Measurements from ENCODE around the gene C11orf42.

DNA sequence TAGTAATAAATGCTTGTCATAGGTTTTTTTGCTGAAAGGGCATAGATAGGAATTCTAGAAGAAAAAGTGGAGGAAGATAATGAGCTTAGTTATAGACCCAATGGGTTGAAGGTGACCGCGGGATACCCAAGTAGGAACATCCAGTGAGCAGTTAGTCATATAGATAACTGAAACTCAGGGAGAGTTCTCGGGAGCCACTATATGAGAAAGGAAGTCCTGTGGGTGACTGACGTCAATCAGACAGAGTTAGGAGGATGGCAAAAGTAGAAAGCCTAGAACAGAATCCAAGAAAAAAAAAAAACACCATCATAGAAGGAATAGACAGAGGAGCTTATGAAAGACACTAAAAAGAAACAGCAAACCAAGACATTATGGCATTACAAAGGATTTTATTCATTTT is 31.9 kb downstream of the C11orf42 start:
- TF ChIP-seq, protein P1, sequence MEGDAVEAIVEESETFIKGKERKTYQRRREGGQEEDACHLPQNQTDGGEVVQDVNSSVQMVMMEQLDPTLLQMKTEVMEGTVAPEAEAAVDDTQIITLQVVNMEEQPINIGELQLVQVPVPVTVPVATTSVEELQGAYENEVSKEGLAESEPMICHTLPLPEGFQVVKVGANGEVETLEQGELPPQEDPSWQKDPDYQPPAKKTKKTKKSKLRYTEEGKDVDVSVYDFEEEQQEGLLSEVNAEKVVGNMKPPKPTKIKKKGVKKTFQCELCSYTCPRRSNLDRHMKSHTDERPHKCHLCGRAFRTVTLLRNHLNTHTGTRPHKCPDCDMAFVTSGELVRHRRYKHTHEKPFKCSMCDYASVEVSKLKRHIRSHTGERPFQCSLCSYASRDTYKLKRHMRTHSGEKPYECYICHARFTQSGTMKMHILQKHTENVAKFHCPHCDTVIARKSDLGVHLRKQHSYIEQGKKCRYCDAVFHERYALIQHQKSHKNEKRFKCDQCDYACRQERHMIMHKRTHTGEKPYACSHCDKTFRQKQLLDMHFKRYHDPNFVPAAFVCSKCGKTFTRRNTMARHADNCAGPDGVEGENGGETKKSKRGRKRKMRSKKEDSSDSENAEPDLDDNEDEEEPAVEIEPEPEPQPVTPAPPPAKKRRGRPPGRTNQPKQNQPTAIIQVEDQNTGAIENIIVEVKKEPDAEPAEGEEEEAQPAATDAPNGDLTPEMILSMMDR (IDR thresholded peaks at IDR 0.05) = no peak
- no peak for TF ChIP-seq POLR2A (IDR thresholded peaks at IDR 0.05)

Measured in body of pancreas (tissue), 4 donors.